Psoas muscle (tissue), 8 donors: Measurements from ENCODE around the gene CCT7. TPM values are rescaled to one million over a fixed set of nuclear protein-coding genes. Genes with fewer than 3 reads are reported as not detected.

ENCODE experiments used
- ATAC-seq, 4 donors: fragments of 200-7000 bp; cut with Tn5 transposase; one replicate each; pipeline ENCODE4 v1.9.1; 2020; ENCODE audit warnings: moderate library complexity in 3 of 4, mild to moderate bottlenecking in 2 of 4
- DNase-seq, 2 donors: peaks; one replicate each; pipeline ENCODE4 v3.0.0-alpha.2; 2020
- H3K27ac ChIP-seq: fragments of 200-600 bp; one replicate; pipeline ENCODE4 v1.8.0; 2022
- H3K27me3 ChIP-seq, 3 donors: fragments of 200-600 bp in 1 of 3; one replicate each; pipeline versions ENCODE4 v1.6.1 to v1.8.0; 2013 to 2022; ENCODE audit warnings: low read length in 2 of 3, mild to moderate bottlenecking in 2 of 3, moderate library complexity in 1 of 3; ENCODE audit not compliant: insufficient read depth in 3 of 3
- H3K36me3 ChIP-seq, 2 donors: fragments of 200-600 bp in 1 of 2; one replicate each; pipeline versions ENCODE4 v1.6.1 to v1.8.0; 2013 to 2022; ENCODE audit warnings: low read depth in 1 of 2, mild to moderate bottlenecking in 1 of 2, moderate library complexity in 1 of 2; ENCODE audit not compliant: insufficient read depth in 1 of 2
- H3K4me1 ChIP-seq: fragments of 200-600 bp; one replicate; pipeline ENCODE4 v1.8.0; 2022
- H3K4me3 ChIP-seq: fragments of 200-600 bp; one replicate; pipeline ENCODE4 v1.8.0; 2022; ENCODE audit warnings: mild to moderate bottlenecking
- H3K9me3 ChIP-seq: fragments of 200-600 bp; one replicate; pipeline ENCODE4 v1.8.0; 2022
- CTCF ChIP-seq: fragments of 200-600 bp; IDR thresholded peaks from one replicate; pipeline ENCODE4 v1.8.0; 2022; ENCODE audit warnings: antibody characterized with exemption
- WGBS, 3 donors: extraction: QIAGEN DNeasy Blood & Tissue Kit; methylation state at CpG; one replicate each; pipeline versions ENCODE4 v1.1.6 to v1.1.7; 2013; 5-methylcytosine and 5-hydroxymethylcytosine counted together
- intact Hi-C, 2 donors: fragments of 100-400 bp; cut with DNase I; formaldehyde crosslinking; loops; one replicate each; pipeline versions ENCODE4 v1.11.0 to v1.14.2; 2022
- polyA plus RNA-seq, 3 donors: library from polyadenylated mRNA; stranded (reverse); fragments of 200-250 nt; gene quantifications; one replicate each; pipeline ENCODE4 v1.2.3, GENCODE V29; 2013
- total RNA-seq, 4 donors: library from RNA; stranded (reverse); fragmentation: NEBNext Ultra II Directional in 2 of 4; extraction: Animal tissue kit (Norgen Biotek cat#: 25700) in 2 of 4; gene quantifications; one replicate each; pipeline versions ENCODE4 v1.2.1 to v1.2.4, GENCODE V29; 2021 to 2023
- donor health status: healthy with polysubstance abuse.
- donor health status: DM: no; HTN: no; CAD: no; lungs with moderate emphysema.
- donor health status: Bipolar disorder and iron deficiency.
- donor health status: healthy.
- donor health status: DM: yes; HTN: yes; CAD: no.
- donor health status: DM: no; HTN: no; CAD: no.
- donor health status: DM: no; HTN: no; CAD: no.
- donor health status: DM: yes; HTN: yes; CAD: no.

The CCT7 gene
- total and polyA plus RNA-seq, 7 donors, result 249 to 316 (median 275) TPM

- 76 to 81% (median 77%) methylated on average over 4 of the region's 4 CpGs for WGBS, 3 donors
- intact Hi-C loops, result no loop called here
- no peak for ATAC-seq
These were observed 24.1 kb upstream of the CCT7 start for GRCh38 chr2:73210019-73210418.

GRCh38 chr2:73210696-73211095, 23.4 kb upstream of the CCT7 start:
- peaks cover 0 to 16% (median 0%) of the 10 kb centered on the region in 3 donors for H3K27me3 ChIP-seq
- peaks cover 23% of the 10 kb centered on the region for H3K4me1 ChIP-seq
- no peak overlapping the region for H3K27ac ChIP-seq
- ATAC-seq (no peak), DNase-seq (no peak)
- no peak overlapping the region for H3K4me3 ChIP-seq
- no peaks in the 10 kb centered on the region for H3K36me3 ChIP-seq
- intact Hi-C loops, result no loop called here
- no peaks in the 10 kb centered on the region for H3K9me3 ChIP-seq
- 81 to 90% (median 87%) methylated on average over 6 of the region's 6 CpGs for WGBS, 3 donors
- no peak for TF ChIP-seq CTCF

More at GRCh38 chr2:73210019-73210418, 24.1 kb upstream of the CCT7 start:
- no peak overlapping the region for H3K4me3 ChIP-seq
- TF ChIP-seq CTCF, result no peak
- H3K9me3 ChIP-seq, result no peaks in the 10 kb centered on the region
- H3K27me3 ChIP-seq, result peaks cover 0 to 23% (median 2%) of the 10 kb centered on the region in 3 donors
- no peaks in the 10 kb centered on the region for H3K36me3 ChIP-seq
- DNase-seq, result no peak
- H3K27ac ChIP-seq, result no peak overlapping the region
- peaks cover 16% of the 10 kb centered on the region for H3K4me1 ChIP-seq

GRCh38 chr2:73212098-73212447, 22.0 kb upstream of the CCT7 start:
- no peaks in the 10 kb centered on the region for H3K36me3 ChIP-seq
- H3K27ac ChIP-seq, result no peak overlapping the region
- DNase-seq (no peak), ATAC-seq (no peak)
- peaks cover 0 to 3% (median 0%) of the 10 kb centered on the region in 3 donors for H3K27me3 ChIP-seq
- WGBS, 3 donors, result 72 to 82% (median 78%) methylated on average over 7 of the region's 7 CpGs
- H3K4me3 ChIP-seq, result no peak overlapping the region
- intact Hi-C loops, result no loop called here
- H3K4me1 ChIP-seq, result peaks cover 25% of the 10 kb centered on the region
- H3K9me3 ChIP-seq, result no peaks in the 10 kb centered on the region
- no peak for TF ChIP-seq CTCF

- peak; percentile 84 for TF ChIP-seq CTCF
- 60 to 62% (median 62%) methylated on average over 20 of the region's 20 CpGs for WGBS, 3 donors
- intact Hi-C loops, result no loop called here
- no peak overlapping the region for H3K27ac ChIP-seq
- ATAC-seq (peak; percentile 66 to 78 (median 76)), DNase-seq (peak; percentile 67 to 75)
- no peaks in the 10 kb centered on the region for H3K27me3 ChIP-seq
- H3K36me3 ChIP-seq, result no peaks in the 10 kb centered on the region
- no peaks in the 10 kb centered on the region for H3K9me3 ChIP-seq
- peaks cover 30% of the 10 kb centered on the region for H3K4me1 ChIP-seq
- no peak overlapping the region for H3K4me3 ChIP-seq
These were observed 21.5 kb upstream of the CCT7 start for GRCh38 chr2:73212448-73213176.
